Measurements from ENCODE around the gene C19orf53.

DNA sequence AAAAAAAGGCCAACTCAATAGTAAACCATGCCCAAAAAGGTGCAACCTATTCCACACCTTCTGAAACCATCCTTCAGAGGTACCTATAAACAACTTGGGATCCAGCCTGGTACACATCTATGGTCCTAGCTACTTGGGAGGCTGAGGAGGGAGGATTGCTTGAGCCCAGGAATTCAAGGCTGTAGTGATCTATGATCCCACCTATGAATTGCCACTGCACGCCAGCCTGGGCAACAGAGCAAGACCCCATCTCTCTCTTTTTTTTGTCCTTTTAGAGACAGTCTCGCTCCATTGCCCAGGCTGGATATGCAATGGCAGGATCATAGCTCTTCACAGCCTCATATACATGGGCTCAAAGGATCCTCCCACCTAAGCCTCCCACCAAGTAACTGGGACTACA lies 47.0 kb downstream of the C19orf53 start:
- TF ChIP-seq, protein P1, sequence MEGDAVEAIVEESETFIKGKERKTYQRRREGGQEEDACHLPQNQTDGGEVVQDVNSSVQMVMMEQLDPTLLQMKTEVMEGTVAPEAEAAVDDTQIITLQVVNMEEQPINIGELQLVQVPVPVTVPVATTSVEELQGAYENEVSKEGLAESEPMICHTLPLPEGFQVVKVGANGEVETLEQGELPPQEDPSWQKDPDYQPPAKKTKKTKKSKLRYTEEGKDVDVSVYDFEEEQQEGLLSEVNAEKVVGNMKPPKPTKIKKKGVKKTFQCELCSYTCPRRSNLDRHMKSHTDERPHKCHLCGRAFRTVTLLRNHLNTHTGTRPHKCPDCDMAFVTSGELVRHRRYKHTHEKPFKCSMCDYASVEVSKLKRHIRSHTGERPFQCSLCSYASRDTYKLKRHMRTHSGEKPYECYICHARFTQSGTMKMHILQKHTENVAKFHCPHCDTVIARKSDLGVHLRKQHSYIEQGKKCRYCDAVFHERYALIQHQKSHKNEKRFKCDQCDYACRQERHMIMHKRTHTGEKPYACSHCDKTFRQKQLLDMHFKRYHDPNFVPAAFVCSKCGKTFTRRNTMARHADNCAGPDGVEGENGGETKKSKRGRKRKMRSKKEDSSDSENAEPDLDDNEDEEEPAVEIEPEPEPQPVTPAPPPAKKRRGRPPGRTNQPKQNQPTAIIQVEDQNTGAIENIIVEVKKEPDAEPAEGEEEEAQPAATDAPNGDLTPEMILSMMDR (IDR thresholded peaks at IDR 0.05 in 2 of 3, conservative IDR thresholded peaks at IDR 0.05 in 1 of 3; ENCODE audit: control insufficient read depth in 2 of 3, extremely low read depth in 1 of 3, insufficient read depth in 1 of 3, low read depth in 3 of 3, low read length in 3 of 3) = no peak
- no peak for TF ChIP-seq JUND (IDR thresholded peaks at IDR 0.05; ENCODE audit: low read depth, low read length)
- TF ChIP-seq SREBF2 (IDR thresholded peaks at IDR 0.05; ENCODE audit: low read length) = no peak
- no peak for TF ChIP-seq ZZZ3 (IDR thresholded peaks at IDR 0.05; ENCODE audit: control insufficient read depth, insufficient read length, low read depth)
- TF ChIP-seq POLR2AphosphoS5 (IDR thresholded peaks at IDR 0.05; ENCODE audit: low read length) = no peak
- no peak for TF ChIP-seq KDM1A (IDR thresholded peaks at IDR 0.05; ENCODE audit: borderline replicate concordance)
- TF ChIP-seq, protein P2, sequence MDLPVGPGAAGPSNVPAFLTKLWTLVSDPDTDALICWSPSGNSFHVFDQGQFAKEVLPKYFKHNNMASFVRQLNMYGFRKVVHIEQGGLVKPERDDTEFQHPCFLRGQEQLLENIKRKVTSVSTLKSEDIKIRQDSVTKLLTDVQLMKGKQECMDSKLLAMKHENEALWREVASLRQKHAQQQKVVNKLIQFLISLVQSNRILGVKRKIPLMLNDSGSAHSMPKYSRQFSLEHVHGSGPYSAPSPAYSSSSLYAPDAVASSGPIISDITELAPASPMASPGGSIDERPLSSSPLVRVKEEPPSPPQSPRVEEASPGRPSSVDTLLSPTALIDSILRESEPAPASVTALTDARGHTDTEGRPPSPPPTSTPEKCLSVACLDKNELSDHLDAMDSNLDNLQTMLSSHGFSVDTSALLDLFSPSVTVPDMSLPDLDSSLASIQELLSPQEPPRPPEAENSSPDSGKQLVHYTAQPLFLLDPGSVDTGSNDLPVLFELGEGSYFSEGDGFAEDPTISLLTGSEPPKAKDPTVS (IDR thresholded peaks at IDR 0.05; ENCODE audit: low read depth, low read length) = no peak
- no peak for TF ChIP-seq POLR2AphosphoS2 (IDR thresholded peaks at IDR 0.05; ENCODE audit: low read depth, low read length)

Data from GM12878 (cell line).